IMR-90 (cell line): ENCODE results near the gene ORC5. TPM values are rescaled to one million over a fixed set of nuclear protein-coding genes. Genes with fewer than 3 reads are reported as not detected.

Experiments
- ATAC-seq: fragments of 200-7000 bp; cut with Tn5 transposase; 2 replicates; pipeline ENCODE4 v1.9.1; 2020; ENCODE audit warnings: low read depth, mild to moderate bottlenecking, moderate library complexity
- BruUV-seq: library from RNA; stranded (reverse); fragments of 400-500 nt; replicated peaks from 2 replicates; lab custom pipeline; 2021; lab: Mats Ljungman, UMichigan
- CTCF ChIA-PET: fragments of 300-600 bp; formaldehyde crosslinking; extraction: SDS; loops from one replicate; lab custom pipeline; 2021; ENCODE audit warnings: antibody characterized with exemption; lab: Yijun Ruan, JAX
- POLR2A ChIA-PET: fragments of 300-600 bp; sonication (Branson Sonifier 250); formaldehyde crosslinking; loops from one replicate; lab custom pipeline; 2022; ENCODE audit warnings: antibody characterized with exemption; ENCODE audit not compliant: unreplicated experiment; lab: Charles Lee
- DNase-seq: peaks from one replicate; pipeline ENCODE4 v3.0.0; 2013
- H2AFZ ChIP-seq: replicated peaks from 2 replicates; pipeline ENCODE3; 2013; ENCODE audit warnings: low read length, mild to moderate bottlenecking; ENCODE audit not compliant: poor library complexity
- H2AK5ac ChIP-seq: 2 replicates; pipeline ENCODE4 v1.6.1; 2013; ENCODE audit warnings: low read depth, low read length, inconsistent platforms
- H2AK9ac ChIP-seq: replicated peaks from 2 replicates; pipeline ENCODE3; 2013; ENCODE audit warnings: mild to moderate bottlenecking, low read depth, low read length, moderate library complexity; ENCODE audit not compliant: poor library complexity
- H2BK120ac ChIP-seq: 2 replicates; pipeline ENCODE4 v1.6.1; 2013; ENCODE audit warnings: low read depth, low read length, inconsistent platforms
- H2BK15ac ChIP-seq: 3 replicates; pipeline ENCODE4 v1.6.1; 2013; ENCODE audit warnings: low read depth, low read length, inconsistent platforms
- H2BK20ac ChIP-seq: 2 replicates; pipeline ENCODE4 v1.6.1; 2013; ENCODE audit warnings: low read depth, mild to moderate bottlenecking, inconsistent platforms, low read length, moderate library complexity
- H2BK5ac ChIP-seq: 2 replicates; pipeline ENCODE4 v1.6.1; 2013; ENCODE audit warnings: mild to moderate bottlenecking, low read depth, low read length, inconsistent platforms; ENCODE audit not compliant: poor library complexity, severe bottlenecking
- H3K14ac ChIP-seq: replicated peaks from 2 replicates; pipeline ENCODE4 v1.6.1; 2013; ENCODE audit warnings: low read depth, low read length, inconsistent platforms
- H3K18ac ChIP-seq: 2 replicates; pipeline ENCODE4 v1.6.1; 2013; ENCODE audit warnings: low read depth, low read length, control low read depth
- H3K23ac ChIP-seq: 2 replicates; pipeline ENCODE4 v1.6.1; 2013; ENCODE audit warnings: low read depth, low read length, inconsistent platforms
- H3K27ac ChIP-seq: 2 replicates; pipeline ENCODE4 v1.5.1; 2013; ENCODE audit warnings: mild to moderate bottlenecking, control low read depth, low read length; ENCODE audit not compliant: insufficient read depth
- H3K27me3 ChIP-seq: 2 replicates; pipeline ENCODE4 v1.6.1; 2013; ENCODE audit warnings: low read length; ENCODE audit not compliant: control insufficient read depth, insufficient read depth
- H3K36me3 ChIP-seq: 2 replicates; pipeline ENCODE4 v1.6.1; 2013; ENCODE audit warnings: low read length, mixed read lengths; ENCODE audit not compliant: control insufficient read depth, insufficient read depth
- H3K4ac ChIP-seq: 2 replicates; pipeline ENCODE4 v1.6.1; 2013; ENCODE audit warnings: low read depth, low read length, inconsistent platforms
- H3K4me1 ChIP-seq: 2 replicates; pipeline ENCODE4 v1.6.1; 2013; ENCODE audit warnings: low read length, mixed read lengths; ENCODE audit not compliant: control insufficient read depth, insufficient read depth
- H3K4me2 ChIP-seq: 2 replicates; pipeline ENCODE4 v1.6.1; 2013; ENCODE audit warnings: low read depth, mild to moderate bottlenecking, control low read depth, low read length, moderate library complexity
- H3K4me3 ChIP-seq: 2 replicates; pipeline ENCODE4 v1.5.1; 2013; ENCODE audit warnings: low read depth, mild to moderate bottlenecking, control low read depth, low read length, moderate library complexity; ENCODE audit not compliant: insufficient read depth
- H3K56ac ChIP-seq: 2 replicates; pipeline ENCODE4 v1.6.1; 2013; ENCODE audit warnings: low read length, inconsistent platforms; ENCODE audit not compliant: insufficient read depth; ENCODE audit errors: extremely low read depth
- H3K79me1 ChIP-seq, 2 experiments: 2 replicates each; pipeline ENCODE4 v1.6.1; 2013; ENCODE audit warnings: low read length in 2 of 2, inconsistent platforms in 1 of 2, low read depth in 1 of 2
- H3K9ac ChIP-seq: 2 replicates; pipeline ENCODE4 v1.6.1; 2013; ENCODE audit warnings: low read depth, low read length, control low read depth
- H3K9me1 ChIP-seq: 2 replicates; pipeline ENCODE4 v1.6.1; 2013; ENCODE audit warnings: low read length, inconsistent platforms; ENCODE audit not compliant: insufficient read depth
- H3K9me3 ChIP-seq: 2 replicates; pipeline ENCODE4 v1.6.1; 2013; ENCODE audit warnings: low read length; ENCODE audit not compliant: control insufficient read depth, insufficient read depth
- H4K20me1 ChIP-seq: 2 replicates; pipeline ENCODE4 v1.6.1; 2013; ENCODE audit warnings: low read length, inconsistent platforms; ENCODE audit not compliant: insufficient read depth
- H4K5ac ChIP-seq: 2 replicates; pipeline ENCODE4 v1.6.1; 2013; ENCODE audit warnings: mild to moderate bottlenecking, low read depth, low read length, control low read depth
- H4K8ac ChIP-seq, 2 experiments: 2 replicates each; pipeline ENCODE4 v1.6.1; 2013; ENCODE audit warnings: low read depth in 2 of 2, low read length in 2 of 2, control low read depth in 1 of 2, inconsistent platforms in 1 of 2
- H4K91ac ChIP-seq: 2 replicates; pipeline ENCODE4 v1.6.1; 2013; ENCODE audit warnings: low read depth, low read length, inconsistent platforms; ENCODE audit not compliant: insufficient read depth
- BHLHE40 ChIP-seq: fragments of 150-350 bp; IDR thresholded peaks from 2 replicates; pipeline ENCODE4 v1.6.1; 2016; ENCODE audit warnings: mild to moderate bottlenecking, low read depth, low read length
- MAFK ChIP-seq: IDR thresholded peaks from 2 replicates; pipeline ENCODE4 v1.6.1; 2012; ENCODE audit warnings: low read depth, low read length, improper control_type of control experiment
- MAZ ChIP-seq: IDR thresholded peaks from 2 replicates; pipeline ENCODE4 v1.6.1; 2012; ENCODE audit warnings: low read depth, mild to moderate bottlenecking, low read length, improper control_type of control experiment, moderate library complexity, borderline replicate concordance
- NFE2L2 ChIP-seq: fragments of 150-350 bp; IDR thresholded peaks from 2 replicates; pipeline ENCODE4 v1.6.1; 2016; ENCODE audit warnings: low read depth, mild to moderate bottlenecking, low read length
- RAD21 ChIP-seq: IDR thresholded peaks from 2 replicates; pipeline ENCODE4 v1.6.1; 2012; ENCODE audit warnings: low read length, improper control_type of control experiment
- RCOR1 ChIP-seq: IDR thresholded peaks from 2 replicates; pipeline ENCODE4 v1.6.1; 2012; ENCODE audit warnings: mild to moderate bottlenecking, low read length, improper control_type of control experiment; ENCODE audit not compliant: insufficient replicate concordance
- RFX5 ChIP-seq: IDR thresholded peaks from 2 replicates; pipeline ENCODE4 v1.8.0; 2012; ENCODE audit warnings: low read depth, mild to moderate bottlenecking, low read length, moderate library complexity
- SMC3 ChIP-seq: fragments of 150-350 bp; IDR thresholded peaks from 2 replicates; pipeline ENCODE4 v1.6.1; 2016; ENCODE audit warnings: low read depth, mild to moderate bottlenecking, antibody characterized with exemption, low read length, moderate library complexity
- USF2 ChIP-seq: fragments of 150-350 bp; IDR thresholded peaks from 2 replicates; pipeline ENCODE4 v1.6.1; 2017; ENCODE audit warnings: mild to moderate bottlenecking, antibody characterized with exemption, low read length, low read depth
- WGBS, 2 experiments: methylation state at CpG; one replicate each; pipeline versions ENCODE4 v1.1.5 to v1.1.7; 2013; ENCODE audit warnings: missing lambda C conversion rate in 2 of 2; ENCODE audit not compliant: insufficient read length in 1 of 2; ENCODE audit errors: extremely low coverage in 2 of 2; 5-methylcytosine and 5-hydroxymethylcytosine counted together
- dilution Hi-C: fragments of 300-500 bp; cut with HindIII; formaldehyde crosslinking; loops from one replicate; pipeline ENCODE4 v1.14.3; 2018; ENCODE audit warnings: low sequenced_read_pairs; ENCODE audit not compliant: unreplicated experiment
- in situ Hi-C: fragments of 300-500 bp; cut with MboI; formaldehyde crosslinking; loops from 3 replicates; pipeline ENCODE4 v1.14.3; 2019; ENCODE audit warnings: low sequenced_read_pairs, inconsistent platforms, mixed read lengths
- intact Hi-C: fragments of 100-400 bp; cut with micrococcal nuclease; formaldehyde crosslinking; loops from 2 replicates; pipeline ENCODE4 v1.10.0; 2022
- polyA plus RNA-seq, 3 experiments: library from polyadenylated mRNA; depleted of rRNA; stranded (reverse); fragments of >200 nt; gene quantifications; 2 replicates each; pipeline ENCODE4 v1.2.3, GENCODE V29; 2012; ENCODE audit warnings: low replicate concordance in 1 of 3
- total RNA-seq: library from RNA; depleted of rRNA; stranded (reverse); fragments of >200 nt; gene quantifications from 2 replicates; pipeline ENCODE4 v1.2.3, GENCODE V29; 2012

ORC5 gene
- total and polyA plus RNA-seq, 2 of the 4 experiments (the other 2 are of a cell fraction) = 7.9 to 18.8 TPM

- no peaks in the 10 kb centered on the region for H3K79me1 ChIP-seq
- no peak for TF ChIP-seq MAZ
- no peak for TF ChIP-seq MAFK
- no peak for TF ChIP-seq RCOR1
- no peak for TF ChIP-seq NFE2L2
- TF ChIP-seq SMC3 = no peak
- TF ChIP-seq USF2 = no peak
- TF ChIP-seq RFX5 = no peak
- no peak for TF ChIP-seq RAD21
- no peak for TF ChIP-seq BHLHE40
- no peak overlapping the region for H2BK20ac ChIP-seq
- no peak overlapping the region for H2AFZ ChIP-seq
- H4K8ac ChIP-seq = no peak overlapping the region
- H3K27ac ChIP-seq = no peak overlapping the region
- BruUV-seq = no TSS peak
- ATAC-seq (no peak), DNase-seq (no peak)
- ChIA-PET CTCF (interaction anchor here (1.5 kb wide), 1 partner anchor 588 kb away, joined by 4 read pairs; no protein-coding TSS in a partner anchor), POLR2A (no interaction called here)
- H3K36me3 ChIP-seq = peaks cover 5% of the 10 kb centered on the region; the same call in 1 of the 2 replicates
- H4K91ac ChIP-seq = no peak overlapping the region
- intact Hi-C loops = loop anchor here (1.0 to 2.0 kb wide), 2 partner anchors 637 to 714 kb away; partner anchors contain the start of gene SLC26A5
- no peak overlapping the region for H3K14ac ChIP-seq
- H3K9me3 ChIP-seq = no peaks in the 10 kb centered on the region
- H3K9ac ChIP-seq = no peak overlapping the region
- H2BK15ac ChIP-seq = no peak overlapping the region
- H3K9me1 ChIP-seq = no peaks in the 10 kb centered on the region
- H2AK5ac ChIP-seq = no peak overlapping the region
- H2AK9ac ChIP-seq = no peak overlapping the region
- H3K4me3 ChIP-seq = no peak overlapping the region
- no CpG with 5 or more reads among the region's 3 CpGs for WGBS, 2 experiments
- H3K23ac ChIP-seq = no peak overlapping the region
- H3K56ac ChIP-seq = no peak overlapping the region
- in situ Hi-C loops = no loop called here
- dilution Hi-C loops = no loop called here
- no peak overlapping the region for H2BK5ac ChIP-seq
- H3K27me3 ChIP-seq = no peaks in the 10 kb centered on the region
- no peaks in the 10 kb centered on the region for H3K4me1 ChIP-seq
- no peak overlapping the region for H3K4ac ChIP-seq
- no peak overlapping the region for H3K18ac ChIP-seq
- H3K4me2 ChIP-seq = no peak overlapping the region
- no peak overlapping the region for H4K5ac ChIP-seq
- no peaks in the 10 kb centered on the region for H4K20me1 ChIP-seq
- no peak overlapping the region for H2BK120ac ChIP-seq
These were observed 46.6 kb downstream of the ORC5 start for GRCh38 chr7:104161244-104161643.
